Esophagus squamous epithelium (tissue), 5 donors: ENCODE results near the gene AHRR. TPM values are rescaled to one million over a fixed set of nuclear protein-coding genes. Genes with fewer than 3 reads are reported as not detected.
"Not testable (repeated sequence)": the region's sequence is repeated elsewhere in the genome, so short reads cannot be mapped to it uniquely, and the experiment has no call there.

Experiments used
- DNase-seq: peaks from one replicate; lab custom pipeline; 2025; lab: John Stamatoyannopoulos, UW
- H3K27ac ChIP-seq, 4 donors: fragments of 200-600 bp; sonication (generic); one replicate each; pipeline ENCODE4 v1.5.1; 2016 to 2019; ENCODE audit warnings: mild to moderate bottlenecking in 1 of 4
- H3K27me3 ChIP-seq, 4 donors: fragments of 200-600 bp; sonication (generic); 1 replicate in 3 of 4; 2 replicates in 1 of 4; pipeline versions ENCODE4 v1.5.1 to v1.6.0; 2017 to 2021; ENCODE audit warnings: antibody characterized with exemption in 1 of 4
- H3K36me3 ChIP-seq, 3 donors: fragments of 200-600 bp; sonication (generic); one replicate each; pipeline ENCODE4 v1.5.1; 2016 to 2019
- H3K4me1 ChIP-seq, 3 donors: fragments of 200-600 bp; sonication (generic); one replicate each; pipeline ENCODE4 v1.5.1; 2017 to 2019
- H3K4me3 ChIP-seq, 4 donors: fragments of 200-600 bp; sonication (generic); 1 replicate in 3 of 4; 2 replicates in 1 of 4; pipeline ENCODE4 v1.5.1; 2016 to 2019; ENCODE audit warnings: mild to moderate bottlenecking in 2 of 4, moderate library complexity in 1 of 4
- H3K9me3 ChIP-seq, 3 donors: fragments of 200-600 bp; sonication (generic); one replicate each; pipeline ENCODE4 v1.5.1; 2016 to 2019
- POLR2A ChIP-seq, 4 donors: fragments of 450-650 bp; IDR thresholded peaks; one replicate each; pipeline ENCODE4 v1.6.1; 2017; ENCODE audit warnings: antibody characterized with exemption in 4 of 4, mild to moderate bottlenecking in 4 of 4, moderate library complexity in 3 of 4
- whole genome bisulfite sequencing, 2 donors: methylation state at CpG; one replicate each; pipeline ENCODE4 v1.1.5; 2018; 5-methylcytosine and 5-hydroxymethylcytosine counted together
- intact Hi-C: fragments of 100-400 bp; cut with DNase I; formaldehyde crosslinking; loops from one replicate; pipeline ENCODE4 v1.15.0; 2022
- total RNA-seq, 4 donors: library from RNA; depleted of rRNA; stranded (reverse); fragments of >200 nt; gene quantifications; one replicate each; pipeline ENCODE4 v1.1.0, GENCODE V29; 2016
- TF ChIP-seq, protein P1 (sequence below), 6 experiments: fragments of 450-650 bp in 4 of 6; fragments of 200-600 bp in 2 of 6; sonication (generic) in 2 of 6; IDR thresholded peaks; one replicate each; pipeline ENCODE4 v1.5.1; 2016 to 2019; ENCODE audit warnings: antibody characterized with exemption in 6 of 6, mild to moderate bottlenecking in 4 of 6, moderate library complexity in 4 of 6
- donor health status: DM: yes; HTN: yes; CAD: no.

AHRR gene
- total RNA-seq, 4 donors from 2014 or later: 0.66 to 1.5 (median 1.1) TPM

DNA sequence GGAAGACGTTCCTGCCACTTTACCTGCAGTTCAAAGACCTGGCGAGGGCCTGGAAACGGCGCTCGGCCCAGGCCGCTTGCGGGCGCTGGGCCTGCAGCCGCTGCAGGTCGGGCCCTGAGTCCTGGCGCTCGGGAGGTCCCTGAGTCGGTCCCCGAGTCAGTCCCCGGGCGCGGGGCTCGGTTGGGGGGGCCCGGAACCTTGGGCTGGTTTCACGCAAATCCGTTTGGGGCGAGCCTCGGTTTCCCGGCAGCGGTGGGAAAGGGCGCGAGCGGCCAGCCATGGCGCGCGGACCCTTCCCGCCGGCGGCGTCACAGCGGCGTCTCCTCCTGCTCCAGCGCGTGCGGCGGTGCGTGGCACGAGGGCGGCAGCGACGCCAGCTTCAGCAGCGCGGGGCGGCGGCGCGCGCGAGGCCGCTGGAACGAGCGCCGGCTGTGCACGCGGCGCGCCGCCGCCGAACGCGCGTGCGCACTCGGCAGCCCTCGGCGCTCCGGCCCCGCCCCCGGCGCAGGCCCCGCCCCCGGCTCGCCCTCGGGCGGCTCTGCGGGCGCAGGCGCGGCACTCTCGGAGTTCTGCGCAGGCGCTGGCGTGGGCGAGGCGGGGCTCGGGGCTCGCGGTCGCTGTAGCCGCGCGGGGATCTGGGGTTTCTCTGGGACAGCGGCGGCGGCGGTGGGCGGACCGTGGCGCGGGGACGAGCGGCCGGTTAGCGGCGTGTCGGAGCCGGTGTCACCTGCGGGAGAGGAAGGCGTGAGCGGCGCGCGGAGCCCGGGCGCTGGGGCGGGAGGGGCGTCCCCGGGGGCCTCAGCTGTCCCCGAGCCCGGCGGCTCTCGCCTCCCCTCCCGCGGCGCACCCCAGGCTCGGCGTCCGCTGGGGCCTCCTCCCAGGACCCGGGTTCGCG, 151.4 kb downstream of the AHRR start:
- Histone ChIP-seq H3K27me3 (peaks cover 0 to 32% (median 6%) of the 10 kb centered on the region in 4 donors), H3K4me1 (peaks cover 32 to 56% (median 36%) of the 10 kb centered on the region in 3 donors), H3K27ac (peak overlapping the region; percentile 85 to 94 (median 92)), H3K36me3 (peaks cover 0 to 30% (median 0%) of the 10 kb centered on the region in 3 donors), H3K9me3 (no peaks in the 10 kb centered on the region), H3K4me3 (peak overlapping the region; percentile 84 to 98 (median 91))
- DNase-seq: peak; percentile 25
- TF ChIP-seq POLR2A (IDR thresholded peaks at IDR 0.05): peak in 3 of 4 donors; percentile 34 to 82 (median 67)
- TF ChIP-seq, protein P1, sequence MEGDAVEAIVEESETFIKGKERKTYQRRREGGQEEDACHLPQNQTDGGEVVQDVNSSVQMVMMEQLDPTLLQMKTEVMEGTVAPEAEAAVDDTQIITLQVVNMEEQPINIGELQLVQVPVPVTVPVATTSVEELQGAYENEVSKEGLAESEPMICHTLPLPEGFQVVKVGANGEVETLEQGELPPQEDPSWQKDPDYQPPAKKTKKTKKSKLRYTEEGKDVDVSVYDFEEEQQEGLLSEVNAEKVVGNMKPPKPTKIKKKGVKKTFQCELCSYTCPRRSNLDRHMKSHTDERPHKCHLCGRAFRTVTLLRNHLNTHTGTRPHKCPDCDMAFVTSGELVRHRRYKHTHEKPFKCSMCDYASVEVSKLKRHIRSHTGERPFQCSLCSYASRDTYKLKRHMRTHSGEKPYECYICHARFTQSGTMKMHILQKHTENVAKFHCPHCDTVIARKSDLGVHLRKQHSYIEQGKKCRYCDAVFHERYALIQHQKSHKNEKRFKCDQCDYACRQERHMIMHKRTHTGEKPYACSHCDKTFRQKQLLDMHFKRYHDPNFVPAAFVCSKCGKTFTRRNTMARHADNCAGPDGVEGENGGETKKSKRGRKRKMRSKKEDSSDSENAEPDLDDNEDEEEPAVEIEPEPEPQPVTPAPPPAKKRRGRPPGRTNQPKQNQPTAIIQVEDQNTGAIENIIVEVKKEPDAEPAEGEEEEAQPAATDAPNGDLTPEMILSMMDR (IDR thresholded peaks at IDR 0.05): no peak
- WGBS, 2 donors: 0% methylated on average over 7 of the region's 137 CpGs; no CpG with 5 or more reads in 1 of the 2 donors
- intact Hi-C loops: no loop called here

DNA sequence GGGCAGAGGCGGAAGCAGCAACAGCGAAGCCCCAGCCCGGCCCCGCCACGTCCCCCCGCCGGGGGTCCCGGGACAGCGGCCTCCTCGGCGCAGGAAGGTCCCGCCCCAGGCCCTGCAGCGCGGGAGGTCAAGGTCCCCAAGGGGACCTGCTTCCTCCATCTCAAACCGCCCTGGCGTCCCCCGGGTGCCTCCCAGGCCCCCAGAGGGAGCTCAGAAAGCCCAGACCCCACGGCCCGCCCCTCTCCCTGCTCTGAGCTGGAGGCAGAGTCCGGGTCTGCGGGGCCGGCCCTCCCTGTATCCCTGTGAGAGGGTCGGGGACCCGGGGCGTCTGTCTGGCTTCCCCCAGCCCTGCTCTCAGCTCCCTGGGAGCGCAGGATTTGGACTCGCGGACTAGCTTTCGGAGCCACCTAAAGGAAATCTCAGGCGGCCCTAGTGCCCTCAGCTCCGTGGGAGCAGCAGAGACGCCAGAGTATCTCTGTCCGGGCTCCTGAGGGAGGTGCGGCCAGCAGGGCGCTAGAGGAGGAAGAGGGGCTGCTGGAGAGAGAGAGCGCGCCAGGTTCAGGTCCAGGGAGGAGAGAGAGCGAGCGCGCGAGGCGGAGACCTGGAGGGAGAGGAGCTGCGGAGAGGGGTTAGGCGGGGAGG, 152.2 kb downstream of the AHRR start:
- intact Hi-C loops: no loop called here

DNA sequence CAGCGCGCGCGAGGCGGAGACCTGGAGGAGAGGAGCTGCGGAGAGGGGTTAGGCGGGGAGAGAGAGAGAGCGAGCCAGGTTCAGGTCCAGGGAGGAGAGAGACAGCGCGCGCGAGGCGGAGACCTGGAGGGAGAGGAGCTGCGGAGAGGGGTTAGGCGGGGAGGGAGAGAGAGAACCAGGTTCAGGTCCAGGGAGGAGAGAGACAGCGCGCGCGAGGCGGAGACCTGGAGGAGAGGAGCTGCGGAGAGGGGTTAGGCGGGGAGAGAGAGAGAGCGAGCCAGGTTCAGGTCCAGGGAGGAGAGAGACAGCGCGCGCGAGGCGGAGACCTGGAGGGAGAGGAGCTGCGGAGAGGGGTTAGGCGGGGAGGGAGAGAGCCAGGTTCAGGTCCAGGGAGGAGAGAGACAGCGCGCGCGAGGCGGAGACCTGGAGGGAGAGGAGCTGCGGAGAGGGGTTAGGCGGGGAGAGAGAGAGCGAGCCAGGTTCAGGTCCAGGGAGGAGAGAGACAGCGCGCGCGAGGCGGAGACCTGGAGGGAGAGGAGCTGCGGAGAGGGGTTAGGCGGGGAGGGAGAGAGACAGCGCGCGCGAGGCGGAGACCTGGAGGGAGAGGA, 152.8 kb downstream of the AHRR start:
- Histone ChIP-seq H3K4me1 (peaks cover 32 to 56% (median 36%) of the 10 kb centered on the region in 3 donors), H3K36me3 (peaks cover 0 to 20% (median 0%) of the 10 kb centered on the region in 3 donors), H3K27ac (peak overlapping the region in 3 of 4 donors; percentile 90 to 94 (median 93)), H3K4me3 (peak overlapping the region; percentile 84 to 98 (median 91)), H3K27me3 (peaks cover 0 to 45% (median 7%) of the 10 kb centered on the region in 4 donors)
- intact Hi-C loops, H3K9me3 ChIP-seq, DNase-seq: not testable (repeated sequence)
- no CpG with 5 or more reads among the region's 50 CpGs for WGBS, 2 donors

More for the DNA sequence above, 152.2 kb downstream of the AHRR start:
- 0% methylated on average over 8 of the region's 44 CpGs for WGBS, 2 donors
- peaks cover 0 to 39% (median 6%) of the 10 kb centered on the region in 4 donors for H3K27me3 ChIP-seq
- peaks cover 32 to 56% (median 36%) of the 10 kb centered on the region in 3 donors for H3K4me1 ChIP-seq
- no peak for DNase-seq
- H3K9me3 ChIP-seq: no peaks in the 10 kb centered on the region
- peaks cover 0 to 26% (median 0%) of the 10 kb centered on the region in 3 donors for H3K36me3 ChIP-seq
- peak overlapping the region; percentile 84 to 98 (median 91) for H3K4me3 ChIP-seq
- peak overlapping the region; percentile 85 to 94 (median 92) for H3K27ac ChIP-seq
- TF ChIP-seq, protein P1 (IDR thresholded peaks at IDR 0.05): no peak
- no peak for TF ChIP-seq POLR2A (IDR thresholded peaks at IDR 0.05)

DNA sequence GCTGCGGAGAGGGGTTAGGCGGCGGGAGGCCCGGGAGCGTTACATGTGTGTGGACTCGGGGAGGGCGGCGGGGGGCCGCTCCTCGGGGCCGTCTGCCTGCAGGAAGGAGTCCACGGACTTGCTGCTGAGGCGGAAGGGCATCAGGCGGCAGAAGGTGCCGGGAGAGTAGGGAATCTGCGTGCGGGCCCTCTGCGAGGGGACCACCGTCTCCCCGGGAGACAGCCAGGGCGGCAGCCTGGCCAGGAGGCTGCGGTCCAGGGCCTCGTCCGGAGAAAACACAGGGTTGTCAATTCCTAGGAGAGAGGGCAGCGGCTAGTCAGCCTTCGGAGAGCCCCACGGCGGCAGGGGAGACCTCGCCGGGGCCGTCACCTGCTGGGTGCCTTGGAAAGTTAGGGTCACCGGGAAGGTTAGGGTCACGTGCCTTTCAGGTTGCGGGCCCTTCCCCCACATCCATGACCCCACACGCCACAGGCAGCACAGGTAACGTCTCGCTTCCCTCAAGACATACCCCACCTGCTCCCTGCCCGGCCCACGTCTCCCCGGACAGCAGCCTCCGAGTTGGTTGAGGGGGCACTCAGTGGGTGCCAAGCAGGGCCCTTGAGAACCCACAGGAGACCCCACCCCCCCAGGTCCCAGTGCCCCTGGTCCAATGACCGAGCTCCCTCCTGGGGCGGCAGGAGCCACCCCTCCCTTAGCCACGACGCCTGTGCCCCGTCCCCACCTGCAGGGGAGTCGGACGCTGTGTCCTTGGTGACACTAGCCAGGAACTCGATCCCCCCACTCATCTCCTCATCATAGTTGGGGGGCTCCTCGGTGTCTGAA, 153.5 kb downstream of the AHRR start:
- peaks cover 32 to 56% (median 36%) of the 10 kb centered on the region in 3 donors for H3K4me1 ChIP-seq
- intact Hi-C loops: no loop called here
- DNase-seq: no peak
- H3K4me3 ChIP-seq: peak overlapping the region; percentile 33 to 98 (median 74)
- H3K36me3 ChIP-seq: peaks cover 0 to 13% (median 0%) of the 10 kb centered on the region in 3 donors
- peaks cover 0 to 52% (median 8%) of the 10 kb centered on the region in 4 donors for H3K27me3 ChIP-seq
- H3K9me3 ChIP-seq: no peaks in the 10 kb centered on the region
- WGBS, 2 donors: 10 to 12% methylated on average over 13 to 26 of the region's 50 CpGs
- H3K27ac ChIP-seq: peak overlapping the region in 3 of 4 donors; percentile 44 to 90 (median 61)
- TF ChIP-seq, protein P1 (IDR thresholded peaks at IDR 0.05): no peak
- no peak for TF ChIP-seq POLR2A (IDR thresholded peaks at IDR 0.05)
